HS-27A (cell line): ENCODE results near the gene HEPN1.
"Not testable (repeated sequence)": the region's sequence is repeated elsewhere in the genome, so short reads cannot be mapped to it uniquely, and the experiment has no call there.

Source experiments
- DNase-seq: peaks from one replicate; pipeline ENCODE4 v3.0.0-alpha.2; 2012; ENCODE audit warnings: low read depth, missing footprints

The HEPN1 gene

DNA sequence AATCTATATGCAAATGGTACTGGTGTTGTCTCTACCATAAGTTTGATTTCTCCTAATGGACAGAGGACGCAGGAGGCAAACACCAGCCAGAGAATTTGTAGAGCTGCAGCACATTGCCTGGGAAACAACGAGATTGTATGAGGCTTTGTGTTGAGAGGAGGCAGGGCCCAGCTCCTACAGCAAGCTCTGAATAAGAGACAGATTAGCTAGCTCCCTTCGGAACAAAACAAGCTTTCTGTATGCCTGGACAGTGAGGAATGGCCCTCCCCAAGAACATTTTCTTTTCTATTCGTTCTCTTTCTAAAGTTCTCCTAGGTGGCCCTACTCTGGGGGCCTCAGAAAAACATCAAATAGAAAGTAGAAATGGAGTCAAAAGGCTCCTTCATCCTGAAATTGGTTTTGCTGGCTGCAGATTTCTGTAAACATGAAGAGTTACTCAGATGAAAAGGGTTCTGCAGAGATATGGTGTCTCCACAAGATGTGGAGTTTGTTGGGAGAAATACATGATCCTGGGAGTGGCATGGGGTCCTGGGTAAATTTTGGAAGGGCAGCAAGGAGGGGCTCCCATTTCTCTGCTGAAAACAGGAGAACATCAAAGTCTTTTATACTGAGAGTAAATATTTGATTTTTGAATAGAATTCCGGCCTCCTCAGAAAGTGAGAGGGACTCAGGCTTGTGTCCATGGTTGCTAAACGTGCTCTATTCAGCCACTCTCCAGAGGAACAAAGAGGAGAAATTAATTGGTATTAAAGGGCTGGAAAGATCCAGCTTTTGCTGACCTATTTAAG lies 23.6 kb downstream of the HEPN1 start:
- no peak for DNase-seq

DNA sequence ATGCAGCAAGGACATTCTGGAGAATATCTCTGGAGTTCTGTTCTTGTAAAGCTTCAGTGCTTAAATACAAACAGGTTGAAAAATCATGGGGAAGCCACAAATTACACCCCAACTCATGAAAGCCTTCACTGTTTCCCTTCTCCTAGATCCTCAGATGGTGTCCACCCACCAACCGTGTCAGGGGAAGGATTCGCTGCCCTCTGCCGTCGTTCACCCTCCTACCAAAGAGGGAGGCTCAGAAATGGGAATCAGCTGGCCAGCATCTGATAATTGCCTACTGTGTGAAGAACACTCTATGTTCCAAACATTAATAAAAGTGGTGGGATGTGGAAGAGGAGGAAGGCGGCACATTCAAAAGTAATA lies 24.2 kb downstream of the HEPN1 start:
- no peak for DNase-seq

DNA sequence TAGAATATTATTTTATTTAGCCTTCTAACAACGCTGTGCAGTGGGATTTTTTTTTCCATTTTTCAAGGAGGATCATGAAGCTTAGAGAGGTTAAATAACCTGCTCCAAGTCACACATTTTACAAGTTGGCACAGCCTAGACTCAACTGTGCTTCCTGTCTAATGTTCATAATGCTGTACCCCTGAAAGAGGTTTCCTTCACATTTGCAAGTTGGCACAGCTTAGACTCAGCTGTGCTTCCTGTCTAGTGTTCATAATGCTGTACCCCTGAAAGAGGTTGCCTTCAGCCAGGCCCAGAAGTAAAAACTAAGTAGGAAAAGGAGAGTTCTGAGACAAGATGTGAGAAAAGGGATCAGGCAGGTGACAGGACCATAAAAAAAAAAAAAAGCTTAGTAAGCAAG lies 24.7 kb downstream of the HEPN1 start:
- DNase-seq: no peak

DNA sequence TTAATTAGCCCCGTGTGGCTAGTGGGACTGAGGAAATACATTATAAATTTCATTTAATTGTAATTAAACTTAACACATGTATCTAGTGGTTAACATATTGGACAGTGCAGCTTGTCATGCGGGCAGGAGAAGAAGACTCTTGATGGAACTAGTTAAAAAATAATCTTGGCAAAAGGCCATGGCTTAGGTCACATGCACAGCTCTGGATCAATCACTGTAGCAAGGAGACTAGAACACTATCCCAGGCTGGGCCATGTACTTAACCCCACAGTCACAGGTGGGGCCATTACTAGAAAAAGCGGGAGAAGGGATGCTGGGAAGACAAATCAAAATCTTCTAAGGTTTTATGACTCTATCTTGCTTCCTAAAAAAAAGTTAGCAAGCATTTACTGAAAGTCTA lies 25.5 kb downstream of the HEPN1 start:
- no peak for DNase-seq

DNA sequence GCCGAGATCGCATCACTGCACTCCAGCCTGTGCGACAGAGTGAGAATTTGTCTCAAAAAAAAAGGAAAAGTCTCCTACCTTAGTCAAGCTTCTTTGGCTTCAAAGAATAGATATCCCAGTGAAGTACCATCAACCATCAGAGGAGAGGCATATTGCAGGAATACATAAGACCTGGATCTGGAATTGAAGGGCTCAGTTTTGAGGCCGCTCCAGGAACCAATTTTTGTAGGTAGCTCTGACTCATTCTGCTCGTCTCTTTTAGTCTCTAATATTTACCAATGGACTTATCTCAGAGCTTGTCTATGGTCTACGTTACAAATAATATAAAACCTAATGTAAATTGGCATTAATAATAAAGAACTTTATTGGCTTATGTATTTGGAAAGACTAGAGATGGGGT lies 26.8 kb downstream of the HEPN1 start:
- DNase-seq: no peak

DNA sequence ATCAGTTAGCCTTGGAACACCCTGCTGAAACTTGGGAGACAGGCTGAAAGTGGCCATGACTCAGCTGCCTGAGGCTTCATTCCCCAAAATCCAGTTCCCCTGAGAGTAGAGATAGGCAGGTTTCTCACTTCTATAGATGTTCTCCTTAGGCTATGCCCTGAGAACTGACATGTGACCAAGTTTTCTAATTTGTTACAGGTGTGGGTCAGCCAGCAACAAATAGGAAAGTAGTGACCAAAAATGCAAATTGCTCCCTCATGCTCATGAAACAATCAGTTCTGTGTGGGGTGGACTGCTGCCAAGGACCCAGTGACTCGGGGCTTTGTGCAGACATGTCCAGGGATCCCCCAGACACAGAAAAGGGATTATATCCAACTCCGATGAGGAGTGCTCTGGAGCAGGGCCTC lies 27.7 kb downstream of the HEPN1 start:
- no peak for DNase-seq

DNA sequence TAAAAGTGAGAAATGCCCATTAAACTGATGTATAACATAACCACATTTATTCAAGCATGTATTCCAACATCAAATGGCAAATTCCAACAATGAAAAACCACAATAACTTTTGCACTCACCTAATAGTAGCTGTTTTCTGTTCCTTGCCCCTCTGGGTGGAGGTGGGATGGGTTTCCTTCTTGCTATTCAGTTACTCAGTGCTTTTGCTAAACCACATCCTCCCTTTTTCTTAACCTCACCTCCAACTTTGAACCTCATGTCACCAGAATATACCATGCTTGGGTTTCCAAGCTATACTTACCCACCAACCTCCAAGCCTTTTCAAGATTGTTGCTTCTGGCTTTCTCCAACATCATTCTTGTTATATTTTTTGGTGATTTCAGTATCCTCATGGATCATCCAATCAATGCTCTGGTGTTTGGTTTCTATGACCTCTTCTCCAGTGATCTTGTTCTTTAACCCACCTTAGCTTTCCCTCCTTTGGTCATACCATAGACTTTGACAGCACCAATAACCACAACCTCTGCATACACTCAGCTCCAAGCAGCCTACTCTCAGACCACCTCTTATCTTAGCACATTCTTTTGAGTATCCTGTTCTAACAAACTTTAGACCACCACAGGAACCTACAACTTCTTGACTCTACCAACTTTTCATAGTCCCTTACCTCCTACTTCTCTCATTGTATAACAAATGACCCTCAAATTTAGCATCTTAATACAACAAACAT lies 31.7 kb downstream of the HEPN1 start:
- no peak for DNase-seq

DNA sequence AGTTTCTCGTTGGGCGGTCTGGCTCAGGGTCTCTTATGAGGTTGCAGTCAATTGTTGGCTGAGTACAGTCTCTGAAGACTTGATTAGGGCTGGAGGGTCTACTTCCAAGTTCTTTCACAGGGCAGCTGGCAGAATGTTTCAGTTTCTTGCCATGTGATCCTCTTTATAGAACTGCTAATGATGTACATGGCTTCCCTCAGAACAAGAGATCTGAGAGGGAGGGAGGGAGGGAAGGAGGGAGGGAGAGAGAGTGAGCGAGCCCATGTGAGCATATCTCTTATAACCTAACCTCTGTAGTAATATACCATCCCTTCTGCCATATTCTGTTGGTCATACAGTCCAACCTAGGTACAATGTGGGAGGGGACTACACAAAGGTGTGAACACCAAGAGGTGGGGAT lies 32.3 kb downstream of the HEPN1 start:
- DNase-seq: no peak

DNA sequence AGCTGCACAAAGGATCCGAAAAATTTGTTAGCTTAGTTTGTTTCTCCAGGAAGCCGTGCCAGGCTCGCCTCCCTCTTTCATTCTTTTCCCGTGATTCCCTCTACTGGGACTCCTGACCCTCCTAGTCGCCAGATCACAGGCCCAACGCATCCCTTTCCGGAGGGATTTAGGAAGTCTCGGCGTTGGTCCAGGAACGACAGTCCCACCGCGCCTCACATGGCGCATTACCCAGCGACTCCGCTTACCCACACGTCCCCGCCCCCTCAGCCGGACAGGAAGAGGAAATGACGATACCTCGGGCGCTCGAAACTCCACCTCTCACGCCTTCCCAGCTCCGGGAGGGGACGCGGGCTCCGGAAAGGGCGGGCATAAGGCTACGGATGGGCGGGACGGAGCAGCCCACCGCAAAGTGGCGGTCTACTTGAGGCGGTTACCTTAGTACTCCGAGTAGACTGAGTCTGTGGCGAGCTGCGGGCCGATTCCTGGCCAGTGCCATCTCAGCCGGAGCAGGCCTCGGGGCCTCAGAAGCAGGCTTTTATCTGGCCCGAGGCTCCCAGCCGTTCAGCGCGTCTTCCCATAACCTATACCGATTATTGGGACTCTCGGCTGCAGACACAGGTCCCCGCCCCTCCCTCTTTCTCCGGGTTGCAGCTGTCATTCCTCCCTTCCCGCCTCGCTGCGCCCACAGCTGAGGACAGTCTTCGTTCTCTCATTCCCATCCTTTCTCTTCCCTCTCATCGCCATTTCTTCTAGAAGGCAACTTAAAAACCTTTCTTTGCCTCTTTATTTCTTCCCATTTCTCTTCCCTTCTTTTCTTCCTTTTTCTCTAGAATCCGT lies 34.9 kb downstream of the HEPN1 start, which contains the start of gene CCDC15:
CCDC15 (plus strand) TSS at position 450 of the 837 bp plus-strand sequence. CDS start 531 bp downstream, outside the sequence.
- DNase-seq: peak; percentile 70

DNA sequence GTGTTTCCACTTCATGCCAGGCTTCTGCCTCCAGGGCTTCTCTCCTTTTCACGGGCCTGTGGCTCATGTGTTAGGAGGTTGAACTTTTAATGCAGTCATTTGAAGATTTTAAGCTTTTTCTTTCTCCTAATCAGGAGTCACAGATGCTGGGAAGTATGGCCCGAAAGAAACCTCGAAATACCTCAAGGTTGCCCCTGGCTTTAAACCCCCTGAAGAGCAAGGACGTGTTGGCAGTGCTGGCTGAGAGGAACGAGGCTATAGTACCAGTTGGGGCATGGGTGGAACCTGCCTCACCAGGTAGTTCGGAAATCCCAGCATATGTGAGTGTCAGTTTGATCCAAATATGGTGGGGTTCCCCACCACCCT lies 35.5 kb downstream of the HEPN1 start:
- DNase-seq: no peak

DNA sequence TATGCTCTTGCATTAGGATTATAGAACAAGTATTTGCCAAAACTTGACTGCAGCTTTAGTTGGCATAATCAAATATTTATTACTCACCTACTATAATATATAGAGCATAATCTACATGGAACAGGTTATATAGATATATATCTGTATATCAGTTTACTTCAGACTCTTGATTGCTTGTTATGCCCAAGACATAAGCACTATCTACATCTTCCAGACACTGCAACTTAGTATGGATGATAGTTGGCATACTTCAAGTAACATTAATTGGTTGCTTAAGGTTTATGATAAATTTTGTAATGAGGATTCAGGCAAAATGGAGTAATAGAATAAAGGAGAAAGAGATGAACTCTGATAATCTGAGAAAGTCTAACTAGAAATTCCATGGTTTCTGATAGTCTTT lies 36.0 kb downstream of the HEPN1 start:
- DNase-seq: no peak

DNA sequence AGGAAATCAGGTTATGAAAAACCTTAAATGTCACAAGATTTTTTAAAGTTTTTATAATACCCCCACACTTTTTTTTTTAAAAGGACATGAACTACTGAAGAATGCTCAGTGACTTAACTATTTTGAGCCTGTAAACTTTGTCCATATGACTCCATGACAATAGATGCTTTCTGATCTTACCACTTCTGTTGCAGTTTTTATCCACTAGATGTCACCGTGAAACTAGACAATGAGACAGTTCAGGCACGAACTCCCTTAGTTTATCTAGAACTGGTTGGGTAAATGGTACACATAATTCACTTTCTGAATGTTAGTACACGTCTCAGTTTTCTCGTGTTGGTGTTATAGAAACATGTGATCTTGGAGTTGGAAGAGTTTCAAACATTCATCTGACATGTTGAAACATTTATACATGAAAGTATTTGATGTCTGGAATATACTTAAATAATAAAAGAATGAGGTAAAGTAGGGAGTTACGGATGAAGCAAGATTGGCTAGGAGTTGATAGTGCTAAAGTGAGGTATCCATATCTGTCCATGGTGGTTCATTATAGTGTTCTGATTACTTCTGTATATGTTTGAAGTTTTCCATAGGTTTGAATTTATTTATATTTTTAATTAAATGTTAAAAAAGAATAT lies 43.0 kb downstream of the HEPN1 start:
- DNase-seq: no peak

DNA sequence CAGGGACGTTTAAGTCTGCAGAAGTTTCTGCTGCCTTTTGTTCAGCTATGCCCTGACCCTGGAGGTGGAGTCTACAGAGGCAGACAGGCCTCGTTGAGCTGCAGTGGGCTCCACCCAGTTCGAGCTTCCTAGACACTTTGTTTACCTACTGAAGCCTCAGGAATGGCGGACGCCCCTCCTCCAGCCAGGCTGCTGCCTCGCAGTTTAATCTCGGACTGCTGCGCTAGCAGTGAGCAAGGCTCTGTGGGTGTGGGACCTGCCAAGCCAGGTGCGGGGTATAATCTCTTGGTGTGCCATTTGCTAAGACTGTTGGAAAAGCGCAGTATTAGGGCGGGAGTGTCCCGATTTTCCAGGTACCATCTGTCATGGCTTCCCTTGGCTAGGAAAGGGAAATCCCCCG lies 49.1 kb downstream of the HEPN1 start:
- DNase-seq: not testable (repeated sequence)
